ENCODE results near the gene WSB1. TPM values are rescaled to one million over a fixed set of nuclear protein-coding genes. Genes with fewer than 3 reads are reported as not detected.
A peak's percentile ranks its signal among the peaks of the same experiment; 100 is the strongest.

WSB1 gene
- total and polyA plus RNA-seq, 5 donors from 2014 or later: 176 to 280 (median 190) TPM

DNA sequence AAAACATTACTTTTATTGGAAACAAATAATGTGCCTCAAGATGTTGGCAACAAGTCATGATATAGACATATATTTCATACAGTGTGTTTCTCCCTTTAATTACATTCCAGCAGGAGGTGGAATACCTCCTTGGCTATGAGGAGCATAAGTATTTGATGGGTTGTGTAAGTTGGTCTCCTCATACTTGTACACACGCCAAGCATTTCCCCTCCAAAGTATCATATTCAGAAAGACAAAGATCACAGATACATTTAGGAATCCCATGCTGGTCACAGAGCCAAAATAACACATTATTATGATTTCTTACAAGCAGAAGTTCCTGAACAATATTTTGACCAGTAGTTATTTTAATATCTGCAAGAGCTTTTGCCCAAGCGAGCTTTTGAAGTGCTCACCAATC lies 57.8 kb downstream of the WSB1 start:
- Mint-ChIP-seq H3K27me3 (peaks cover 5% of the 10 kb centered on the region), H3K9me3 (no peaks in the 10 kb centered on the region), H3K27ac (peak overlapping the region; percentile 16 to 81 (median 27)), H3K36me3 (no peaks in the 10 kb centered on the region), H3K4me1 (peaks cover 5 to 26% (median 9%) of the 10 kb centered on the region in 4 donors), H3K4me3 (peak overlapping the region in 2 of 4 donors; percentile 45 to 86)
- no peak overlapping the region for H3K4me3 ChIP-seq (ENCODE audit: low read depth, low read length)
- no peaks in the 10 kb centered on the region for H3K27me3 ChIP-seq (ENCODE audit: control insufficient read depth, insufficient read depth, low read length)
- peaks cover 21% of the 10 kb centered on the region for H3K4me1 ChIP-seq (ENCODE audit: control insufficient read depth, insufficient read depth, low read length, poor library complexity, severe bottlenecking)
- no peak overlapping the region for H3K27ac ChIP-seq (ENCODE audit: insufficient read depth, low read length, poor library complexity, severe bottlenecking)
- H3K9me3 ChIP-seq (ENCODE audit: control insufficient read depth in 2 of 2, low read length in 2 of 2): no peaks in the 10 kb centered on the region
- no peak for ATAC-seq (ENCODE audit: low read depth in 2 of 2)
- no peak for DNase-seq
- no peaks in the 10 kb centered on the region for H3K36me3 ChIP-seq (ENCODE audit: control insufficient read depth, insufficient read depth, low read length)

GRCh38 chr17:27352448-27353032 lies 58.6 kb downstream of the WSB1 start:
- peaks cover 21% of the 10 kb centered on the region for H3K4me1 ChIP-seq (ENCODE audit: control insufficient read depth, insufficient read depth, low read length, poor library complexity, severe bottlenecking)
- H3K9me3 Mint-ChIP-seq: no peaks in the 10 kb centered on the region
- no peaks in the 10 kb centered on the region for H3K36me3 Mint-ChIP-seq
- no peaks in the 10 kb centered on the region for H3K27me3 ChIP-seq (ENCODE audit: control insufficient read depth, insufficient read depth, low read length)
- peak overlapping the region; percentile 16 to 91 (median 81) for H3K27ac Mint-ChIP-seq
- H3K27me3 Mint-ChIP-seq: peaks cover 5% of the 10 kb centered on the region
- no peak overlapping the region for H3K4me3 ChIP-seq (ENCODE audit: low read depth, low read length)
- H3K4me1 Mint-ChIP-seq: peaks cover 5 to 26% (median 9%) of the 10 kb centered on the region in 4 donors
- peak overlapping the region; percentile 85 for H3K27ac ChIP-seq (ENCODE audit: insufficient read depth, low read length, poor library complexity, severe bottlenecking)
- no peak for ATAC-seq (ENCODE audit: low read depth in 2 of 2)
- DNase-seq: no peak
- no peaks in the 10 kb centered on the region for H3K9me3 ChIP-seq (ENCODE audit: control insufficient read depth in 2 of 2, low read length in 2 of 2)
- H3K4me3 Mint-ChIP-seq: peak overlapping the region; percentile 52 to 86 (median 58)
- no peaks in the 10 kb centered on the region for H3K36me3 ChIP-seq (ENCODE audit: control insufficient read depth, insufficient read depth, low read length)

DNA sequence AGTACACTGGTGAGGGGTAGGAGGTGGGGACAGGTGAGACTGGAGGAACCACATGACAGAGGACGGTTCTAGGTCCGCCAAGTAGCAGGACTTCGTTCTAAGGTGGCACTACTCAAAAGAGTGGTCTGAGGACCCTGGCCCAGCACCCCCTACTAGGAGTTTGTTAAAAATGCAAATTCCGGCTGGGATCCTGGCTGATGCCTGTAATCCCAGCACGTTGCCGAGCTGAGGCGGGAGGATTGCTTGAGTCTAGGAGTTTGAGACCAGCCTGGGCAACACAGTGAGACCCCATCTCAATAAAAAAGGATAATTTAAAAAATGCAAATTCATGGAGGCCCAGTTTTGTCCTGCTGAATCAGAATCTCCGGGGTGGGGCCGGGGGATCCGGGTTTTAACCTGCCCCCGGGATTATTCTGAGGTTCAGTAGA lies 59.1 kb downstream of the WSB1 start:
- peaks cover 5% of the 10 kb centered on the region for H3K27me3 Mint-ChIP-seq
- DNase-seq (no peak), ATAC-seq (ENCODE audit: low read depth in 2 of 2) (no peak)
- H3K27ac Mint-ChIP-seq: peak overlapping the region; percentile 16 to 91 (median 27)
- H3K9me3 ChIP-seq (ENCODE audit: control insufficient read depth in 2 of 2, low read length in 2 of 2): no peaks in the 10 kb centered on the region
- H3K9me3 Mint-ChIP-seq: no peaks in the 10 kb centered on the region
- no peak overlapping the region for H3K4me3 ChIP-seq (ENCODE audit: low read depth, low read length)
- no peaks in the 10 kb centered on the region for H3K27me3 ChIP-seq (ENCODE audit: control insufficient read depth, insufficient read depth, low read length)
- peak overlapping the region; percentile 85 for H3K27ac ChIP-seq (ENCODE audit: insufficient read depth, low read length, poor library complexity, severe bottlenecking)
- peaks cover 5 to 26% (median 9%) of the 10 kb centered on the region in 4 donors for H3K4me1 Mint-ChIP-seq
- H3K36me3 ChIP-seq (ENCODE audit: control insufficient read depth, insufficient read depth, low read length): no peaks in the 10 kb centered on the region
- H3K4me3 Mint-ChIP-seq: peak overlapping the region; percentile 39 to 86 (median 58)
- H3K36me3 Mint-ChIP-seq: no peaks in the 10 kb centered on the region
- peaks cover 21% of the 10 kb centered on the region for H3K4me1 ChIP-seq (ENCODE audit: control insufficient read depth, insufficient read depth, low read length, poor library complexity, severe bottlenecking)

DNA sequence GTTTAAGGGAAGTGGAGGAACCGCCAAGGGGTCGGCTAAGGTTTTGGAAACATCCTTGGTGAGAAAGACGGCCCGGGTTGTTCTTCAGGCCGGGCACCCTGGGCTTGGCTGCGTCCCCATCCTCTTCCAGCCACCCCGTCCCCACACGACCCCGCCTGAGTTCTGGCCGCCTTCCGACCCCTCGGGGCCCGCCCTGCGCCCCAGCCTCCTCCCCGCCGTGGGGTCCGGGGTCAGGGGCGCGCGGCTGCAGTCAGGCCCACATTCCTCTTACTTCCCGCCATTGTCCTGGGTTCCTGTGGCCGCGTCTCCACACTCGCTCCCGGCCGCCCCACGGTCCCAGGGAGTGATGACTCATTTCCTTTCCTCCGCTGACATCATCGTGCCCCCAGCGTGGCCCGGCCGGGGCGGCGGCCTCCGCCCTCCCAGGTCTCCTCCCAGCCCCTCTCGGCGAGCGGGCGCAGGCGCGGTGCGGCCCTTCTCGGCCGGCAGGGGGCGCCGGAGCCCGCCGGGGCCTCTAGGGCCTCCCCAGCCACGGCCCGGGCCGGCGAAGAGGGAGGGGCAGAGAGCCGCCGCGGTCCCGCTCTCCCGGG lies 59.6 kb downstream of the WSB1 start:
- H3K36me3 Mint-ChIP-seq: no peaks in the 10 kb centered on the region
- Histone ChIP-seq H3K9me3 (ENCODE audit: control insufficient read depth in 2 of 2, low read length in 2 of 2) (no peaks in the 10 kb centered on the region), H3K27ac (ENCODE audit: insufficient read depth, low read length, poor library complexity, severe bottlenecking) (peak overlapping the region; percentile 85), H3K36me3 (ENCODE audit: control insufficient read depth, insufficient read depth, low read length) (no peaks in the 10 kb centered on the region), H3K27me3 (ENCODE audit: control insufficient read depth, insufficient read depth, low read length) (no peaks in the 10 kb centered on the region), H3K4me1 (ENCODE audit: control insufficient read depth, insufficient read depth, low read length, poor library complexity, severe bottlenecking) (peaks cover 21% of the 10 kb centered on the region), H3K4me3 (ENCODE audit: low read depth, low read length) (peak overlapping the region; percentile 62)
- peak overlapping the region; percentile 16 to 93 (median 27) for H3K27ac Mint-ChIP-seq
- no peaks in the 10 kb centered on the region for H3K9me3 Mint-ChIP-seq
- H3K27me3 Mint-ChIP-seq: peaks cover 5% of the 10 kb centered on the region
- ATAC-seq (ENCODE audit: low read depth in 2 of 2) (peak; percentile 92 to 93), DNase-seq (peak; percentile 80 to 89 (median 80))
- peak overlapping the region; percentile 58 to 86 (median 71) for H3K4me3 Mint-ChIP-seq
- H3K4me1 Mint-ChIP-seq: peaks cover 5 to 21% (median 7%) of the 10 kb centered on the region in 4 donors

DNA sequence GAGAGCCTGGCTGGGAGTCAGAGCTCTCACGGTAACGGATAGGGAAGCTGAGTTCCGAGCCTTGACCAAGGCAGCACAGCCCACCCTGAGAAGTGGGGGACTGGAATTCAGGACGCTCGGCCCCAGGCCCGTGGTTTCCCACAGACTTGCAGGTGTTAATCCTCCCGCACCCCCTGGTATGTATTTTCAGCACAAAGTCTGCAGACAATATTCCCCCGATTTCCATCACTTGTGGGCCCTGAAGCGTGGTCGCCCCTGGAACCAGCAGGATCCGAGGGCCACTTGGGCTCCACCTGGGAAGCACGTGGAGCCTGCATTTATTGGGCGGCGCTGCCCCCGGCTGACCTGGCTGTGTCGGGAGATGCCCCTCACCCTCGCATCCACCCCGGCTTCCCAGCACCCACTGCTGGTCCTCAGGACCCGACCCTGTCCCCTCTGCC lies 60.2 kb downstream of the WSB1 start:
- Mint-ChIP-seq H3K27ac (peak overlapping the region; percentile 16 to 89 (median 85)), H3K4me3 (peak overlapping the region; percentile 58 to 86 (median 68)), H3K27me3 (peaks cover 5% of the 10 kb centered on the region), H3K4me1 (peaks cover 5 to 19% (median 7%) of the 10 kb centered on the region in 4 donors), H3K9me3 (no peaks in the 10 kb centered on the region), H3K36me3 (no peaks in the 10 kb centered on the region)
- H3K4me3 ChIP-seq (ENCODE audit: low read depth, low read length): peak overlapping the region; percentile 62
- no peaks in the 10 kb centered on the region for H3K27me3 ChIP-seq (ENCODE audit: control insufficient read depth, insufficient read depth, low read length)
- peaks cover 17% of the 10 kb centered on the region for H3K4me1 ChIP-seq (ENCODE audit: control insufficient read depth, insufficient read depth, low read length, poor library complexity, severe bottlenecking)
- H3K9me3 ChIP-seq (ENCODE audit: control insufficient read depth in 2 of 2, low read length in 2 of 2): no peaks in the 10 kb centered on the region
- H3K36me3 ChIP-seq (ENCODE audit: control insufficient read depth, insufficient read depth, low read length): no peaks in the 10 kb centered on the region
- no peak for DNase-seq
- peak overlapping the region; percentile 47 for H3K27ac ChIP-seq (ENCODE audit: insufficient read depth, low read length, poor library complexity, severe bottlenecking)
- ATAC-seq (ENCODE audit: low read depth in 2 of 2): no peak

- peak overlapping the region; percentile 47 for H3K27ac ChIP-seq (ENCODE audit: insufficient read depth, low read length, poor library complexity, severe bottlenecking)
- peak overlapping the region; percentile 62 for H3K4me3 ChIP-seq (ENCODE audit: low read depth, low read length)
- ATAC-seq (ENCODE audit: low read depth in 2 of 2) (no peak), DNase-seq (peak in 1 of 3 donors; percentile 41)
- no peaks in the 10 kb centered on the region for H3K9me3 ChIP-seq (ENCODE audit: control insufficient read depth in 2 of 2, low read length in 2 of 2)
- peaks cover 5% of the 10 kb centered on the region for H3K27me3 Mint-ChIP-seq
- H3K27me3 ChIP-seq (ENCODE audit: control insufficient read depth, insufficient read depth, low read length): no peaks in the 10 kb centered on the region
- H3K36me3 Mint-ChIP-seq: no peaks in the 10 kb centered on the region
- no peaks in the 10 kb centered on the region for H3K36me3 ChIP-seq (ENCODE audit: control insufficient read depth, insufficient read depth, low read length)
- peaks cover 5 to 19% (median 7%) of the 10 kb centered on the region in 4 donors for H3K4me1 Mint-ChIP-seq
- no peaks in the 10 kb centered on the region for H3K9me3 Mint-ChIP-seq
- H3K4me3 Mint-ChIP-seq: peak overlapping the region; percentile 58 to 86 (median 68)
- H3K4me1 ChIP-seq (ENCODE audit: control insufficient read depth, insufficient read depth, low read length, poor library complexity, severe bottlenecking): peaks cover 15% of the 10 kb centered on the region
- H3K27ac Mint-ChIP-seq: peak overlapping the region; percentile 16 to 89 (median 85)
Observed at GRCh38 chr17:27354491-27355081, 60.7 kb downstream of the WSB1 start.

- Histone ChIP-seq H3K9me3 (ENCODE audit: control insufficient read depth in 2 of 2, low read length in 2 of 2) (no peaks in the 10 kb centered on the region), H3K36me3 (ENCODE audit: control insufficient read depth, insufficient read depth, low read length) (no peaks in the 10 kb centered on the region), H3K4me1 (ENCODE audit: control insufficient read depth, insufficient read depth, low read length, poor library complexity, severe bottlenecking) (peaks cover 15% of the 10 kb centered on the region), H3K4me3 (ENCODE audit: low read depth, low read length) (no peak overlapping the region), H3K27ac (ENCODE audit: insufficient read depth, low read length, poor library complexity, severe bottlenecking) (no peak overlapping the region), H3K27me3 (ENCODE audit: control insufficient read depth, insufficient read depth, low read length) (no peaks in the 10 kb centered on the region)
- Mint-ChIP-seq H3K4me3 (no peak overlapping the region), H3K36me3 (no peaks in the 10 kb centered on the region), H3K27ac (peak overlapping the region in 1 of 3 donors; percentile 40), H3K9me3 (no peaks in the 10 kb centered on the region), H3K27me3 (peaks cover 5% of the 10 kb centered on the region), H3K4me1 (peaks cover 5 to 25% (median 9%) of the 10 kb centered on the region in 4 donors)
- DNase-seq (no peak), ATAC-seq (ENCODE audit: low read depth in 2 of 2) (no peak)
Observed at GRCh38 chr17:27355419-27355818, 61.5 kb downstream of the WSB1 start.

All from CD4-positive, CD25-positive, alpha-beta regulatory T cell (primary cell).